SK-N-SH (cell line): Measurements from ENCODE around the gene THBS3. TPM values are rescaled to one million over a fixed set of nuclear protein-coding genes. Genes with fewer than 3 reads are reported as not detected.
"Not testable (repeated sequence)": the region's sequence is repeated elsewhere in the genome, so short reads cannot be mapped to it uniquely, and the experiment has no call there.

Experiments used
- CTCF ChIA-PET: fragments of 300-600, 350-600 bp; formaldehyde crosslinking; extraction: SDS; loops from one replicate; lab custom pipeline; 2021; lab: Yijun Ruan, JAX
- POLR2A ChIA-PET: fragments of 350-600 bp; sonication (Branson Sonifier 250); formaldehyde crosslinking; extraction: SDS; loops from one replicate; lab custom pipeline; 2020; ENCODE audit warnings: antibody characterized with exemption, inconsistent platforms; lab: Yijun Ruan, JAX
- DNase-seq: peaks from one replicate; pipeline ENCODE4 v3.0.0; 2012
- H2AFZ ChIP-seq: fragments of 200-600 bp; sonication (generic); 2 replicates; pipeline ENCODE4 v1.8.1; 2016; ENCODE audit warnings: antibody characterized with exemption, mild to moderate bottlenecking, low read depth
- H3F3A ChIP-seq: fragments of 200-600 bp; sonication (generic); replicated peaks from 2 replicates; pipeline ENCODE3; 2016; ENCODE audit warnings: antibody characterized with exemption, mild to moderate bottlenecking; ENCODE audit not compliant: insufficient read depth
- H3K27ac ChIP-seq, 2 experiments: fragments of 200-500 bp in 1 of 2; fragments of 200-600 bp in 1 of 2; sonication (Bioruptor generic) in 1 of 2; sonication (generic), shearing (Covaris generic) in 1 of 2; 2 replicates each; pipeline versions ENCODE4 v1.5.1 to v1.6.1; 2014 to 2016; ENCODE audit warnings: low read depth in 2 of 2, inconsistent platforms in 1 of 2, low read length in 1 of 2, mild to moderate bottlenecking in 1 of 2, mixed read lengths in 1 of 2
- H3K27me3 ChIP-seq: fragments of 200-600 bp; sonication (generic), shearing (Covaris generic); 2 replicates; pipeline ENCODE4 v1.6.1; 2016; ENCODE audit warnings: mixed run types; ENCODE audit not compliant: insufficient read depth
- H3K36me3 ChIP-seq, 2 experiments: fragments of 200-500 bp in 1 of 2; fragments of 200-600 bp in 1 of 2; sonication (Bioruptor generic) in 1 of 2; sonication (generic) in 1 of 2; replicated peaks in 1 of 2; 2 replicates each; pipeline versions ENCODE3 to v1.5.1; 2014 to 2016; ENCODE audit warnings: low read length in 1 of 2, mild to moderate bottlenecking in 1 of 2; ENCODE audit not compliant: insufficient read depth in 2 of 2, control insufficient read depth in 1 of 2
- H3K4me1 ChIP-seq, 2 experiments: fragments of 200-500 bp in 1 of 2; fragments of 200-600 bp in 1 of 2; sonication (Bioruptor generic) in 1 of 2; sonication (generic), shearing (Covaris generic) in 1 of 2; 2 replicates each; pipeline versions ENCODE4 v1.5.1 to v1.6.1; 2014 to 2016; ENCODE audit warnings: low read depth in 1 of 2, low read length in 1 of 2, mixed run types in 1 of 2; ENCODE audit not compliant: insufficient read depth in 2 of 2, control insufficient read depth in 1 of 2
- H3K4me2 ChIP-seq: fragments of 200-600 bp; sonication (generic), shearing (Covaris generic); 2 replicates; pipeline ENCODE4 v1.6.1; 2017; ENCODE audit warnings: mixed run types
- H3K4me3 ChIP-seq, 2 experiments: fragments of 200-500 bp in 1 of 2; fragments of 200-600 bp in 1 of 2; sonication (Bioruptor generic) in 1 of 2; sonication (generic), shearing (Covaris generic) in 1 of 2; 2 replicates each; pipeline versions ENCODE4 v1.5.1 to v1.8.1; 2014 to 2016; ENCODE audit warnings: low read depth in 2 of 2, inconsistent platforms in 1 of 2, low read length in 1 of 2, mild to moderate bottlenecking in 1 of 2, mixed read lengths in 1 of 2, moderate library complexity in 1 of 2
- H3K79me2 ChIP-seq: fragments of 200-600 bp; sonication (generic); 2 replicates; pipeline ENCODE4 v1.8.1; 2017; ENCODE audit warnings: mild to moderate bottlenecking; ENCODE audit not compliant: insufficient read depth
- H3K9ac ChIP-seq: fragments of 200-600 bp; sonication (generic); 2 replicates; pipeline ENCODE4 v1.6.1; 2017; ENCODE audit warnings: mixed run types
- H3K9me2 ChIP-seq: fragments of 200-600 bp; sonication (generic); 2 replicates; pipeline ENCODE4 v1.6.1; 2017; ENCODE audit warnings: mixed run types
- H3K9me3 ChIP-seq: fragments of 200-600 bp; sonication (generic); 2 replicates; pipeline ENCODE4 v1.6.1; 2017; ENCODE audit warnings: mixed run types, mild to moderate bottlenecking, moderate library complexity
- H4K20me1 ChIP-seq: fragments of 200-600 bp; sonication (generic); 2 replicates; pipeline ENCODE4 v1.6.1; 2017; ENCODE audit warnings: mild to moderate bottlenecking, mixed run types; ENCODE audit not compliant: insufficient read depth
- ELF1 ChIP-seq: IDR thresholded peaks from 2 replicates; pipeline ENCODE4 v1.4.0; 2012
- FOSL2 ChIP-seq: IDR thresholded peaks from 2 replicates; pipeline ENCODE4 v1.4.0; 2012; ENCODE audit warnings: low read depth, mild to moderate bottlenecking, moderate library complexity, borderline replicate concordance
- GABPA ChIP-seq: IDR thresholded peaks from 2 replicates; pipeline ENCODE4 v1.4.0; 2012; ENCODE audit warnings: low read depth, mild to moderate bottlenecking
- IRF3 ChIP-seq: fragments of 150-350 bp; IDR thresholded peaks from 2 replicates; pipeline ENCODE4 v1.6.1; 2016; ENCODE audit warnings: mild to moderate bottlenecking, low read depth, low read length
- JUND ChIP-seq: IDR thresholded peaks from 2 replicates; pipeline ENCODE4 v1.4.0; 2012
- NFIC ChIP-seq: IDR thresholded peaks from 2 replicates; pipeline ENCODE4 v1.4.0; 2012; ENCODE audit warnings: borderline replicate concordance
- PBX3 ChIP-seq: IDR thresholded peaks from 2 replicates; pipeline ENCODE4; 2012
- YY1 ChIP-seq: IDR thresholded peaks from 2 replicates; pipeline ENCODE4 v1.4.0; 2012; ENCODE audit warnings: low read depth, mild to moderate bottlenecking
- ZBTB33 ChIP-seq: IDR thresholded peaks from 2 replicates; pipeline ENCODE4 v1.4.0; 2012; ENCODE audit warnings: low read depth, borderline replicate concordance
- WGBS: methylation state at CpG from one replicate; pipeline ENCODE4 v1.1.6; 2017; ENCODE audit warnings: low lambda C conversion rate; 5-methylcytosine and 5-hydroxymethylcytosine counted together
- polyA plus RNA-seq, 3 experiments: library from polyadenylated mRNA; depleted of rRNA; stranded (reverse); fragments of >200 nt; gene quantifications; 2 replicates each; pipeline ENCODE4 v1.2.3, GENCODE V29; 2012

Gene THBS3
- polyA plus RNA-seq, 1 of the 3 experiments (the other 2 are of a cell fraction), result 124 TPM

GRCh38 chr1:155162631-155163030 is 45.1 kb downstream of the THBS3 start:
- POLR2A ChIA-PET, H4K20me1 ChIP-seq, H3K36me3 ChIP-seq, H3K79me2 ChIP-seq, H3K27ac ChIP-seq, H3K9me2 ChIP-seq, H3K9me3 ChIP-seq, H3F3A ChIP-seq, H3K4me1 ChIP-seq, H3K9ac ChIP-seq, DNase-seq, H2AFZ ChIP-seq, H3K4me2 ChIP-seq, H3K4me3 ChIP-seq, H3K27me3 ChIP-seq: not testable (repeated sequence)
- CTCF ChIA-PET, result interaction anchor here (1.2 to 14.8 kb wide), 2 partner anchors 10 to 68 kb away, joined by 5 to 496 read pairs; partner anchors contain the start of gene KRTCAP2
- 97% methylated on average over 3 of the region's 6 CpGs for WGBS

- H3K9me3 ChIP-seq, result no peaks in the 10 kb centered on the region
- no peaks in the 10 kb centered on the region for H4K20me1 ChIP-seq
- H3K4me2 ChIP-seq, result no peak overlapping the region
- H3K27ac ChIP-seq, result no peak overlapping the region
- no peak for TF ChIP-seq FOSL2
- TF ChIP-seq ELF1, result no peak
- TF ChIP-seq IRF3, result no peak
- no peak for TF ChIP-seq YY1
- no peak for TF ChIP-seq GABPA
- no peak for TF ChIP-seq NFIC
- TF ChIP-seq JUND, result no peak
- no peak for TF ChIP-seq PBX3
- no peak for TF ChIP-seq ZBTB33
- H3K4me3 ChIP-seq, result no peak overlapping the region
- no peaks in the 10 kb centered on the region for H3F3A ChIP-seq
- H2AFZ ChIP-seq, result no peak overlapping the region
- no peak for DNase-seq
- H3K9me2 ChIP-seq, result no peaks in the 10 kb centered on the region
- 67% methylated on average over 8 of the region's 8 CpGs for WGBS
- H3K27me3 ChIP-seq, result no peaks in the 10 kb centered on the region
- POLR2A ChIA-PET, result no interaction called here
- CTCF ChIA-PET, result interaction anchor here (1.4 kb wide), 1 partner anchor 14 kb away, joined by 3 read pairs; no protein-coding TSS in a partner anchor
- H3K4me1 ChIP-seq, result no peaks in the 10 kb centered on the region
- H3K9ac ChIP-seq, result no peak overlapping the region
- no peaks in the 10 kb centered on the region for H3K36me3 ChIP-seq
- H3K79me2 ChIP-seq, result no peaks in the 10 kb centered on the region
Observed at GRCh38 chr1:155160128-155160527, 47.6 kb downstream of the THBS3 start.
